HEK293 (cell line): ENCODE results near the gene KATNB1.

Source experiments
- CTCF ChIA-PET: fragments of 350-600 bp; formaldehyde crosslinking; extraction: SDS; loops from one replicate; lab custom pipeline; 2021; ENCODE audit warnings: antibody characterized with exemption; lab: Yijun Ruan, JAX
- POLR2A ChIA-PET: fragments of 300-600 bp; formaldehyde crosslinking; extraction: SDS; loops from one replicate; lab custom pipeline; 2020; ENCODE audit warnings: antibody characterized with exemption, inconsistent platforms; lab: Yijun Ruan, JAX
- H3K27ac ChIP-seq: fragments of 200-500 bp; sonication (Bioruptor generic); 2 replicates; pipeline ENCODE4 v1.5.1; 2014; ENCODE audit warnings: low read depth, low read length, control low read depth, inconsistent platforms; ENCODE audit errors: extremely low read depth
- H3K36me3 ChIP-seq, 2 experiments: fragments of 200-500 bp in 1 of 2; sonication (Bioruptor generic) in 1 of 2; 1 replicate in 1 of 2; 2 replicates in 1 of 2; pipeline ENCODE4 v1.5.1; 2014 to 2017; ENCODE audit warnings: inconsistent platforms in 2 of 2, low read length in 2 of 2; ENCODE audit not compliant: control insufficient read depth in 2 of 2, insufficient read depth in 1 of 2
- H3K4me1 ChIP-seq: fragments of 200-500 bp; sonication (Bioruptor generic); 2 replicates; pipeline ENCODE4 v1.5.1; 2014; ENCODE audit warnings: mild to moderate bottlenecking, low read length, inconsistent platforms; ENCODE audit not compliant: control insufficient read depth, insufficient read depth
- H3K4me3 ChIP-seq: 2 replicates; pipeline ENCODE4 v1.5.1; 2011; ENCODE audit warnings: low read depth, mild to moderate bottlenecking, control low read depth, low read length, moderate library complexity
- H3K9me3 ChIP-seq: fragments of 200-500 bp; sonication (Bioruptor generic); 2 replicates; pipeline ENCODE4 v1.5.1; 2014; ENCODE audit warnings: low read depth, low read length, inconsistent platforms; ENCODE audit not compliant: control insufficient read depth, insufficient read depth
- EGR2 ChIP-seq: fragments of 450-650 bp; formaldehyde crosslinking; IDR thresholded peaks from 2 replicates; pipeline ENCODE4 v1.5.1; 2016; ENCODE audit warnings: low read depth, missing biosample characterization, missing genetic modification characterization
- FEZF1 ChIP-seq: fragments of 450-650 bp; formaldehyde crosslinking; IDR thresholded peaks from 2 replicates; pipeline ENCODE4 v1.5.1; 2016; ENCODE audit warnings: missing biosample characterization, missing genetic modification characterization
- HOXD13 ChIP-seq: sonication (generic); formaldehyde crosslinking; IDR thresholded peaks from 2 replicates; pipeline ENCODE4 v1.8.0; 2022; ENCODE audit warnings: missing genetic modification reagents, borderline replicate concordance
- KLF10 ChIP-seq: fragments of 450-650 bp; IDR thresholded peaks from 2 replicates; pipeline ENCODE4 v1.5.1; 2018; ENCODE audit warnings: missing biosample characterization, mild to moderate bottlenecking, missing genetic modification characterization
- KLF17 ChIP-seq: fragments of 450-650 bp; formaldehyde crosslinking; IDR thresholded peaks from 2 replicates; pipeline ENCODE4 v1.5.1; 2016; ENCODE audit warnings: missing biosample characterization, missing genetic modification characterization
- KLF8 ChIP-seq: fragments of 450-650 bp; formaldehyde crosslinking; IDR thresholded peaks from 2 replicates; pipeline ENCODE4 v1.5.1; 2016; ENCODE audit warnings: missing biosample characterization, missing genetic modification characterization
- RBAK ChIP-seq: fragments of 450-650 bp; formaldehyde crosslinking; IDR thresholded peaks from 2 replicates; pipeline ENCODE4 v1.5.1; 2016; ENCODE audit warnings: missing biosample characterization, missing genetic modification characterization
- SALL2 ChIP-seq: fragments of 450-650 bp; formaldehyde crosslinking; IDR thresholded peaks from 2 replicates; pipeline ENCODE4 v1.5.0; 2017; ENCODE audit warnings: missing biosample characterization, mild to moderate bottlenecking, missing genetic modification characterization, borderline replicate concordance
- SCRT1 ChIP-seq: fragments of 450-650 bp; formaldehyde crosslinking; IDR thresholded peaks from 2 replicates; pipeline ENCODE4 v1.5.1; 2016; ENCODE audit warnings: missing biosample characterization, missing genetic modification characterization, borderline replicate concordance
- SP7 ChIP-seq: fragments of 450-650 bp; formaldehyde crosslinking; IDR thresholded peaks from 2 replicates; pipeline ENCODE4 v1.5.1; 2016; ENCODE audit warnings: missing biosample characterization, missing genetic modification characterization
- TCF7L2 ChIP-seq: IDR thresholded peaks from 2 replicates; pipeline ENCODE4 v1.6.1; 2011; ENCODE audit warnings: low read depth, mild to moderate bottlenecking, inconsistent platforms, low read length, moderate library complexity, borderline replicate concordance
- ZBTB11 ChIP-seq: fragments of 450-650 bp; formaldehyde crosslinking; conservative IDR thresholded peaks from 2 replicates; pipeline ENCODE4 v1.5.1; 2016; ENCODE audit warnings: low read depth, missing biosample characterization, missing genetic modification characterization
- ZBTB17 ChIP-seq: fragments of 450-650 bp; formaldehyde crosslinking; IDR thresholded peaks from 2 replicates; pipeline ENCODE4 v1.5.1; 2016; ENCODE audit warnings: missing biosample characterization, missing genetic modification characterization
- ZBTB21 ChIP-seq: fragments of 450-650 bp; formaldehyde crosslinking; IDR thresholded peaks from 2 replicates; pipeline ENCODE4 v1.5.1; 2017; ENCODE audit warnings: missing biosample characterization, missing genetic modification characterization
- ZFHX2 ChIP-seq: fragments of 450-650 bp; formaldehyde crosslinking; conservative IDR thresholded peaks from 2 replicates; pipeline ENCODE4 v1.5.1; 2016; ENCODE audit warnings: missing biosample characterization, missing genetic modification characterization
- ZFP41 ChIP-seq: fragments of 450-650 bp; formaldehyde crosslinking; IDR thresholded peaks from 2 replicates; pipeline ENCODE4 v1.5.1; 2016; ENCODE audit warnings: missing biosample characterization, missing genetic modification characterization, borderline replicate concordance
- ZIC2 ChIP-seq: fragments of 450-650 bp; formaldehyde crosslinking; IDR thresholded peaks from 2 replicates; pipeline ENCODE4 v1.5.1; 2016; ENCODE audit warnings: missing biosample characterization, missing genetic modification characterization
- ZNF138 ChIP-seq: fragments of 450-650 bp; formaldehyde crosslinking; IDR thresholded peaks from 2 replicates; pipeline ENCODE4 v1.5.1; 2016; ENCODE audit warnings: missing biosample characterization, missing genetic modification characterization, borderline replicate concordance
- ZNF148 ChIP-seq: fragments of 450-650 bp; formaldehyde crosslinking; IDR thresholded peaks from 2 replicates; pipeline ENCODE4 v1.5.0; 2017; ENCODE audit warnings: missing biosample characterization, missing genetic modification characterization, borderline replicate concordance
- ZNF211 ChIP-seq: fragments of 450-650 bp; formaldehyde crosslinking; IDR thresholded peaks from 2 replicates; pipeline ENCODE4 v1.5.1; 2016; ENCODE audit warnings: low read depth, missing biosample characterization, missing genetic modification characterization
- ZNF48 ChIP-seq: fragments of 450-650 bp; formaldehyde crosslinking; IDR thresholded peaks from 2 replicates; pipeline ENCODE4 v1.5.1; 2016; ENCODE audit warnings: missing biosample characterization, missing genetic modification characterization
- ZNF514 ChIP-seq: fragments of 450-650 bp; formaldehyde crosslinking; IDR thresholded peaks from 2 replicates; pipeline ENCODE4 v1.5.1; 2016; ENCODE audit warnings: missing biosample characterization, missing genetic modification characterization
- ZNF529 ChIP-seq: fragments of 450-650 bp; formaldehyde crosslinking; IDR thresholded peaks from 2 replicates; pipeline ENCODE4 v1.5.1; 2017; ENCODE audit warnings: missing genetic modification characterization, missing biosample characterization; ENCODE audit not compliant: insufficient replicate concordance
- ZNF530 ChIP-seq: fragments of 450-650 bp; formaldehyde crosslinking; IDR thresholded peaks from 2 replicates; pipeline ENCODE4 v1.5.1; 2016; ENCODE audit warnings: low read depth, missing biosample characterization, missing genetic modification characterization
- ZNF585B ChIP-seq: fragments of 450-650 bp; formaldehyde crosslinking; IDR thresholded peaks from 2 replicates; pipeline ENCODE4 v1.5.1; 2016; ENCODE audit warnings: missing biosample characterization, missing genetic modification characterization
- ZNF623 ChIP-seq: fragments of 450-650 bp; formaldehyde crosslinking; IDR thresholded peaks from 2 replicates; pipeline ENCODE4 v1.5.1; 2016; ENCODE audit warnings: missing biosample characterization, missing genetic modification characterization
- ZNF707 ChIP-seq: fragments of 450-650 bp; formaldehyde crosslinking; IDR thresholded peaks from 2 replicates; pipeline ENCODE4 v1.5.1; 2016; ENCODE audit warnings: missing biosample characterization, missing genetic modification characterization
- ZNF777 ChIP-seq: fragments of 450-650 bp; formaldehyde crosslinking; IDR thresholded peaks from 2 replicates; pipeline ENCODE4 v1.5.1; 2017; ENCODE audit warnings: missing biosample characterization, missing genetic modification characterization, borderline replicate concordance
- ZNF792 ChIP-seq: fragments of 450-650 bp; formaldehyde crosslinking; IDR thresholded peaks from 2 replicates; pipeline ENCODE4 v1.5.1; 2016; ENCODE audit warnings: missing biosample characterization, missing genetic modification characterization

The KATNB1 gene

GRCh38 chr16:57764006-57764340, 28.4 kb downstream of the KATNB1 start:
- POLR2A ChIA-PET = interaction anchor here (0.6 to 1.3 kb wide), 2 partner anchors 29 to 365 kb away, joined by 3 to 7 read pairs; partner anchors contain the start of genes CFAP20 and KATNB1
- Histone ChIP-seq H3K36me3 (peaks cover 0 to 20% of the 10 kb centered on the region in 2 experiments; a peak in 2 of 3 replicates), H3K9me3 (no peaks in the 10 kb centered on the region), H3K4me3 (no peak overlapping the region), H3K27ac (no peak overlapping the region), H3K4me1 (peaks cover 4% of the 10 kb centered on the region)
- TF ChIP-seq ZNF148 (tag by site-specific recombination) (no peak), ZFP41 (no peak), SP7 (tag by site-specific recombination) (no peak), RBAK (no peak), ZNF623 (no peak), ZNF792 (tag by site-specific recombination) (no peak), KLF8 (tag by site-specific recombination) (no peak), EGR2 (tag by site-specific recombination) (no peak), ZNF777 (tag by site-specific recombination) (no peak), SALL2 (tag by site-specific recombination) (no peak), ZNF514 (tag by site-specific recombination) (no peak), FEZF1 (tag by site-specific recombination) (no peak), ZNF707 (tag by site-specific recombination) (no peak), HOXD13 (CRISPR knock-in tag) (no peak), KLF10 (tag by site-specific recombination) (no peak), TCF7L2 (no peak), ZNF48 (tag by site-specific recombination) (no peak), ZNF138 (tag by site-specific recombination) (no peak), ZFHX2 (tag by site-specific recombination) (no peak), ZNF530 (tag by site-specific recombination) (no peak)
- CTCF ChIA-PET = interaction anchor here (0.6 kb wide), 2 partner anchors 10 to 159 kb away, joined by 3 read pairs; no protein-coding TSS in a partner anchor

- H3K27ac ChIP-seq = peak overlapping the region; percentile 58; the same call in 1 of the 2 replicates
- peaks cover 4% of the 10 kb centered on the region for H3K4me1 ChIP-seq
- no peak overlapping the region for H3K4me3 ChIP-seq
- peaks cover 0 to 17% of the 10 kb centered on the region in 2 experiments; a peak in 2 of 3 replicates for H3K36me3 ChIP-seq
- CTCF ChIA-PET = interaction anchor here (0.6 kb wide), 1 partner anchor 10 kb away, joined by 3 read pairs; no protein-coding TSS in a partner anchor
- POLR2A ChIA-PET = interaction anchor here (0.6 to 1.3 kb wide), 2 partner anchors 30 to 365 kb away, joined by 3 to 7 read pairs; partner anchors contain the start of genes CFAP20 and KATNB1
- no peaks in the 10 kb centered on the region for H3K9me3 ChIP-seq
- TF ChIP-seq ZNF585B = 0 out of 2 replicates have a peak, but pooled peaks have one; percentile 19
- TF ChIP-seq ZNF211 = no peak
- TF ChIP-seq ZIC2 (tag by site-specific recombination) = no peak
- peak; percentile 43; the same call in 1 of the 2 replicates for TF ChIP-seq KLF17 (tag by site-specific recombination)
- no peak for TF ChIP-seq ZNF529 (tag by site-specific recombination)
- no peak for TF ChIP-seq SCRT1 (tag by site-specific recombination)
- TF ChIP-seq ZBTB21 (tag by site-specific recombination) = no peak
- TF ChIP-seq ZBTB11 = no peak
- TF ChIP-seq ZBTB17 (tag by site-specific recombination) = no peak; the same call in 1 of the 2 replicates
These were observed 29.0 kb downstream of the KATNB1 start for GRCh38 chr16:57764341-57765159.
